EH (cell line): ENCODE results near the gene AK8.
A peak's percentile ranks its signal among the peaks of the same experiment; 100 is the strongest.

Experiments
- DNase-seq: peaks from one replicate; pipeline ENCODE4 v3.0.0-alpha.2; 2015; ENCODE audit warnings: low read depth

Gene AK8

DNA sequence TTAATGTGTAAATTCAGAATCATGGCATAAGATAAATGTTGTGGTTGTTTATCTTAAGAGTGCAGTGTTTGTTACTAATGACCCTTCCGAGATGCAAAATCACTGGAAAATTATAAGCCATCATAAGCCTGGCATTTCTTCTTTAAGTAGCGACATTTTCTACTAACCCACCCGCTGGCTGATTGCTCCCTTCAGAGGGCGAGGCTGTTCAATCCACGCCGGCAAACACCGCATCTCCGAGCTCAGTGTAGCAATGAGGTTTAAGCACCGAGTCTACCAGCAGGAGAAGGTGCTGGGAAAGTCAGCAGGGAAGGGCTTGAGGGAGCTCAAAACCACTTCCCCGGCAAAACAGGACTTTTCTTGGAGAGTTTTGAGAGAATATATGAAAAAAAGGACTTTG lies 52.7 kb downstream of the AK8 start:
- no peak for DNase-seq

DNA sequence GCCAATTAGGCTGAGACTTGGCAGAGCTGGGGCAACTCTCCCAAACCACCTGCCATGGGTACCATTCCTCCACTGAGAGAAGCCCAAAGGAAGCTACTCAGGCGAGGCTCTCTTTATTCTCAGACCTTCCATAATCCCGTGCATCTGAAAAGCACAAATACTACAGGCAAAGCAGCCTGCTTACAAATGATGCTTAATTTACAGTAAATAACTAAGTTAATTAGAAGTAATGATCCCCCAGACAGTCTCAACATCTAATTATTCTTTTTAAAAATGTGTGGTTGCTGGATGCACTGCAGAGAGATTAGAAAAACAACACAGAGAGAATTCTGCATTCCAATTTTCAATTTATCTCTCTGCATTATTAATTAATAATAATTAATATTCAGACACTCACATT lies 53.1 kb downstream of the AK8 start:
- no peak for DNase-seq

DNA sequence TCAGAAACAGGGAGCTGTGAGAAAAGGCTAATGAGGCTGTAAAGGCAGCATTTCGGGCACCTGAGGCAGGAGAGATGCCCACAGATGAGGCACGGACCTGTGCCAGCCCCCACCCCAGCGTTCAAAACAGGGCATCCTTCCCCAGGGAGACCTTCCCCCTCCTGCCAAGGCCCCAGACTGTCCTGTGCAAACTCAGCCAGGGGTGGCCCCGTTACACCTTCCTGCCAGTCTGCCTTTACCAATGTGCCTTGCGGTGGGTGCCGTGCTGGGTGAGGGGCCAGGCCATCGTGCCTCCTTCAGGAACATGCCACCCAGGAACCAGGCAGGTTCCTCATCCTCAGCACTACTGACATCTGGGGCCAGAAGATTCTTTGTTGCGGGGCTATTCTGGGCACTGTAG lies 53.9 kb downstream of the AK8 start:
- no peak for DNase-seq

DNA sequence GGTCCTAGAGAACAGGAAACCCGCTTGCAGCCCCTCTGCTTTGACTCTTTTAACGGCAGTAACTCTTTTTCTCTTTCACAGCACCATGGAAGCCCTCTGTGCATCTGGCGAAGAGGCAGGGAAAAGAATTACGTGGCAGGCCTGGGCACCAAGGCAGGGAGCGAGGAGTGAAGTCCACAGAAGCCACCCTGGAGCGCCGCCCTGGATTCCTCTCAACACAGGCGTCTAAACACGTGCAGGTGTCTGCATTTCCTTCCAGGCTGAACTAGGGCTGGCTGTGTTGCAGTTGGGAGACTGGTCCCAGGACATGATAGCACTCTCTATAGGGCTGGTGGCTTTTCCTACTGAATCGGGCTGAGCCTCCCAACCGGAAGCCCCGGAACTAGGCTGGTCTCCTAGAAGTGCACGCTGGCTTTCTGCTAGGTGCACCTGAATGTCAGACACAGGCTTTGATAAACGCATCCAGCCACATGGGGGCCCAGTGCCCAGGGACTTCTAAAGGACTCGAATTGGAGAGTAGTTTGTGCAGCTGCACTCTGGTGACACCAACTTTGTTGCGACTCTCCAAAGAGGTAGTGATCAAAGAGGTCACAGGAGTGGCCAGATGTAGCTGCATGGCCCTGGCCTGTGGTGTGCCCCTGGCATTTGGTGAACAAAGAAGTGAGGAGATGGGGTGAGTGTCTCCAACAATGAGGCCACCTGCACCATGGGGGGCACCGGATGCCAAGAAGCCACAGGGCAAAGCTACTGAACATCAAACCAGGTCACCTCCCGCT lies 54.5 kb downstream of the AK8 start:
- DNase-seq, result no peak

DNA sequence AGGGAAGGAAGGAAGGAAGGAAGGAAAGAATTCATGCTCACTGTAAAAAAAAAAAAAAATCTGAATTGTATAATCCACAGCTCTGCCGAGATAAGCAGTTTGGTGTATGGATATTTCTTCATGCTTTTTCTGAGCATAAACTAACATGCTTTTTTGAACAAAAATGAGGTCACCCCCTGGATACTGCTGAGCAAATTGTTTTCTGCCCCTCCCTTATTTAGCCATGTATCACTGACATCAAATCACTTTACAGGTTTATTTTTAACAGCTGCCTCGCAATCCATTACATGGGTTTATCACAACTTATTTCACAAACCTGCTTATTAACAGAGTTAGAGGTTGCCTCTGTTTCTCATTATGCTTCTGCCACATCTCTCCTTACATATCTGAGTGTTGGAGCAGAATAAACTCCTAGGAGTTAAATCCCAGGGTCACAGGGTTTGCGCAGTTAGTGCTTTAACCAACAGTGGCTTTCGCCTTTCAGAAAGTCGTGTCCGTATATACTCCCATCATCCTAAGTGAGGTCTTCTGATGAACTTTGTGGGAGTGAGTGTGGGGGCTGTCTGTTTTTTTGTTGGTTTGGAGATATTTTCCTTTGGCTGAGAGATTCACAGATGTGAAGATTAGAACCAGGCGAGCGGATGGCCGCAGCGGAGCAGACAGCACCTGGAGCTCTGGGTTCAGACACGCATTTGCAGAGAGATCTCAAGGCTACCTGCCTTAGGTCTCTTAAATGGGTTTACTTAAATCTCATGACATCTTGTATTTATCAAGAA lies 57.7 kb downstream of the AK8 start:
- DNase-seq, result no peak

DNA sequence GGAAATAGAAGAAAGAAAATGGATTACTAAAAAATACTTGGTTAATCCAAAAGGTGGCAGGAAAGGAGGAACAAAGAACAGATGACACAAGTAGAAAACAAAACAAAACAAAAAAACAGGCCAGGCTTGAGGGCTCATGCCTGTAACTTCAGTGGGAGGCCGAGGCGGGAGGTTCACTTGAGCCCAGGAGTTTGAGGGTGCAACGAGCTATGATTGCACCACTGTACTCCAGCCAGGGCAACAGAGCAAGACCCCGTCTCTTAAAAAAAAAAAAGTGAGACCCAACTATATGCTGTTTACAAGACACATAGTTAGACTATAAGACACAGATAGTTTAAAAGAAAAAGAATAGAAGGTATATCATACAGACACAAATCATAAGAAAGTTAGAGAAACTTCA lies 59.5 kb downstream of the AK8 start:
- DNase-seq, result no peak

DNA sequence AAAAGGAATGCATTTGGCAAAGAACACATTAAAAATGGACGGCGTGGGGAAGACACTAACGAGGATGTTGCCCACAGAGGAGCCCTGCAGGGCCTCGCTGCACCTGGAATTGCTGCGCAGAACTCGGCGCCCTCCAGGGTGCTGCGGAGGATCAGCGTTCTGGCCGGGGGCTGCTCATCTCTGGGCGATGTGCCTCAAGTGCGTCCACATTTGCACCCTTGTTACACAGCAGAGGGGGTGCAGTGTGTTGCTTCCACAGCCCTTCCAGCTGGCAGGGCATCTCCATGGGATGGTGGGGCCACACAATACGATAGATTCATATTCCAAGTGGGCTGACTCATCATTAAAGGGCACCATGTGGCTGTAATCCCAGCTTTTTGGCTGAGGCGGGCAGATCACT lies 63.1 kb downstream of the AK8 start:
- DNase-seq, result no peak

DNA sequence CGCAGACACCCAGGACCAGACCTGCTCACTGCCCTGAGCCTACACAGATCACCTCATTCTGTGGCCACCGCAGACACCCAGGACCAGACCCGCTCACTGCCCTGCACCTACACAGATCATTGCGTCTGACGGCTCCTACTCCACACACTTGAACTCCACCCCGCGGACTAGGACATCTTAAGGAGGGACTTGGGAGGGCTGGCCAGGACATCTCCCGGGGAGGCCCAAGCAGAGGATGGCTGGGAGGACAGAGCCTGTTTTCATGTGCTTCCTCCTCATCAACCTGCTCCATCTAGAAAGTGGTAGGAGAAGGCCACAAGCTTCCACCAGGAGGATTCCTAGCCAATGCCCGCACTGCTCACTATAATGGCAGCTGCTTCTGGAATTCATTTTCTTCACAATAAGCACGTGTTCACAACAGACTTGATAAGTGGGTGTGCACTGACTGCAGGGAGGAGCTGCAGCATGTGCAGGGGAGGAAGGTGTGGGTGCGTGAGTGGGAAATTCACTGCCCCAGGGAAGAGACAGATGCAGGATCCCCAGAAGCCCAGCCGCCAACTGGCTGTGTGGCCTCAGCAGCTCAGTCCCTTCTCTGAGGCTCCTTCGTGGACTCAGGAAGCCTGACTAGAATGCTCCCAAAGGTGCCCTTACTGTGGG lies 64.8 kb downstream of the AK8 start:
- no peak for DNase-seq

DNA sequence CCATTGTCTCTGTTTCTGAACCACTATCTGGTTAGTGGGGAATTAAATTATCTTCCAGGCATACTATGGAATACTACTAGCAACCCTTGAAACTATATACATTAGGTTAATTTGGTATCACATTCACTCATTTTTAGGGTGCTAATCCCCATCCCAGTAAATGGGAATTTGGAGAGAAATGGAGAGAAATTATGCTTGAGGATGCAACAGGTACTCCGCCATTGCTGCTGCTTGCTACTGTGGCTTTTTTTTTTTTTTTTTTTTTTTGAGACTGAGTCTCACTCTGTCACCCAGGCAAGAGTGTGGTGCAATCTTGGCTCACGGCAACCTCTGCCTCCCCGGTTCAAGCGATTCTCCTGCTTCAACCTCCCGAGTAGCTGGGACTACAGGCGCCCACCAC lies 66.1 kb downstream of the AK8 start:
- no peak for DNase-seq

DNA sequence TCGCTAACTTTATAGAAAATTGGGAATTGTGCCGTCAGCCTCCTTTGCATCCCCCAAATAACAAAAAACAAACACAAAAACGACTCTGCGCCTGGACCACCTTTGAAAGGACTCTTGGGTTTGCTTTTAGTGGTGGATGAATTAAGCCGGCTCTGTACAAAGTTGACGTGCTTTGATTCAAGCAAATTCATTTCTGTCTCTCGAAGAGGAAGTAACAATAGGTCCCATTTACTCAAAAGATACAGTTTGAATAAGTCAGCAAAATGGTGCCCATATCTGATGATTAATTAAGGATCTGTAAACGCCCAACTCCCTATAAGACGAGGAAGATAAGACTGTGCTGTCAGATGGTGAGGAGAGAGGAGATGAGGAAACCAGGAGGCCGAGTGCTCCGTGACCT lies 67.8 kb downstream of the AK8 start:
- DNase-seq, result no peak

DNA sequence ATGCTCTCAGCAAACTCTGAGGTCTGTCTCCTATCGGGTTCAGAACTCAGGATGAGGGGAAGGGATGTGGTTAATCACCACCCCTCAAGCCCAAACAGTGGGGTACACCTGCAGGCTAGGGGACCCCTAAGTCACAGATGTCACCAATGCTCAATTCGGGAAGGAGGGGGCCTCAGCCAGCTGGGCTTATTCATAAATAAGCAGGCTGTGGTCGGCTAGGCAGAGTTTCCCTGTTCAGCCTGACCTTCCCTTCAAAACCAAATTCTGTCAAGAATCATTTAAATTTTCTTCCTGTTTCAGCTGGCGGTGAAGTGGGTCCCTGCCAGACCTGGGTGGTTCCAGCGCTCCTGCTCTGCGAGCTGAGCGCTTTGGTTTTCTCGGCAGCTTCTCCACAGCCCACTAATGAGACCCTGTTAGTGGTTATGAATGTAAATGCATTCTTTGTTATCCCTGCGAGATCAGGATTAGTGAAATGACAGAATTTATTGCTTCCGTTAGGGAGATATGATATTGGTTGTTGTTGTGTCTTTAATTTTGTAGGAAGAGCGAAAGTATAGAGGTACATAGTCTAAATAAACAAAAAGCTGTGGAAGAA lies 68.3 kb downstream of the AK8 start:
- DNase-seq, result no peak

DNA sequence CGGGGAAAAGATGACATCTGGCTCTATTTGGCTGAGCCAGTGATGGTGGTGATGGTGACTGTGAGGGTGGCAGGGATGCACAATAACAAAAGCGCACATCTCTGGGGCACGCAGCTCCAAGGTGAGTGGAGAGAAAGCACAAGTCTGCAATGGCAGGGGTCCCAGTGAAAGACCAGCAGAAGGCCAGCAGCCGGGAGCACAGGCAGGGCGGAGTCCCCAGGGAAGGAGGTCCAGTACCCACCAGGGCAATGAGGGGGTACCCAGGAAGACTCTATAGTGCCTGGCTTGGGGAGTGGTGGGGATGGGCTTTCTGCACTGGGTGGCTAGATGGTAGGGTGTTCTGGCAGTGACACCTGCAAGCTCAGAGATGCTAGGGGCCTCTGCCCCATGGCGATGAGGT lies 69.4 kb downstream of the AK8 start:
- DNase-seq, result no peak

DNA sequence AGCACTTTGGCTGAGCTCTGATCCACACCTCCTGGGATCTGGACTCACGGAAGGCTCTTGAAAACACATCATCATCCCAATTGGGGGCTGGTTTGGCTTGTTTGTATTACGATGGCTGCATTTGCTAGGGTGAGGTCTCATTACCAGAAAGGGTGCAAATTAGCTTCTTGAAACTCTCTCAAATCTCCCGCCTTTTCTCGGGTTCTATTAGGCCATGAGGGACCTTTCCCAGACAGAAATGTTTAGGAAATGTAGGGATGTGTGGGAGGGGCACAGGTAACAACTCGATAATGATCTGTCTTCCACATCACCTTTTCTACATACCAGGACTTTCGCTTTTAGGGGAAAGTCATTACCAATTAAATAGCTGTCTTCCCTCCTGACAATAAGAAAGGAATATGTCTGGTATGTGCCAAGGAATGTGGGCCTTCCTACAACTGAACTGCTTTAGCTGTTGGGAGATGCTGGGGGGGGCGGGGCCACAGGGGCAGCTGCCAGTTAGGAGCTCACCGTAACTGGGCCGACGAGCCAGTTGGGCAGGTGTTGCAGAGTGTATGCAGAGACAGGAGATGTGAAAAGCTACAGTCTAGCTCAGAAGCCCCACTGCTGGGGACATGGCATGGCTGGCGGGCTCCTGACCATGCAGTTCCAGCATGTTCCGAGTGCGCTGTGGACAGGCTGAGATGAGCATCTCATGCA lies 71.2 kb downstream of the AK8 start:
- peak; percentile 49 for DNase-seq

DNA sequence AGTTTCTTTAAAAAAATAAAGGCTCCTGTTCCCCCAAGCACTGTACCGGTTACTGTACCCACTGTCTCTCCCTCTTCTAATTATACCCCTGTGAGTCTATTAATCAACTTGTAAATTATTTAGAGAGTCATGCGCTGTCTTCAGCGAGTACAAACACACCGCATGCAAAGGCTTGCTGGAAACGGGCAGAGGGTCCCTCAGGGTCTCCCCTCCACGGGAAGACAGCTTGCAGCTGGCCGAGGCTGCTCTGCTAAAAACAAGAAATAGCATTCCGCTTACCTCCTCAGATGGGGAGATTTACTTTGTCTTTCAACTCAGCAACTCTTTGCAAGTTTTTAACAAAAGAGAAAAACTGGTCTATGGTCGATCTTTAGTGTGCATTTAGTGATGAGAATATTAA lies 71.8 kb downstream of the AK8 start:
- no peak for DNase-seq

DNA sequence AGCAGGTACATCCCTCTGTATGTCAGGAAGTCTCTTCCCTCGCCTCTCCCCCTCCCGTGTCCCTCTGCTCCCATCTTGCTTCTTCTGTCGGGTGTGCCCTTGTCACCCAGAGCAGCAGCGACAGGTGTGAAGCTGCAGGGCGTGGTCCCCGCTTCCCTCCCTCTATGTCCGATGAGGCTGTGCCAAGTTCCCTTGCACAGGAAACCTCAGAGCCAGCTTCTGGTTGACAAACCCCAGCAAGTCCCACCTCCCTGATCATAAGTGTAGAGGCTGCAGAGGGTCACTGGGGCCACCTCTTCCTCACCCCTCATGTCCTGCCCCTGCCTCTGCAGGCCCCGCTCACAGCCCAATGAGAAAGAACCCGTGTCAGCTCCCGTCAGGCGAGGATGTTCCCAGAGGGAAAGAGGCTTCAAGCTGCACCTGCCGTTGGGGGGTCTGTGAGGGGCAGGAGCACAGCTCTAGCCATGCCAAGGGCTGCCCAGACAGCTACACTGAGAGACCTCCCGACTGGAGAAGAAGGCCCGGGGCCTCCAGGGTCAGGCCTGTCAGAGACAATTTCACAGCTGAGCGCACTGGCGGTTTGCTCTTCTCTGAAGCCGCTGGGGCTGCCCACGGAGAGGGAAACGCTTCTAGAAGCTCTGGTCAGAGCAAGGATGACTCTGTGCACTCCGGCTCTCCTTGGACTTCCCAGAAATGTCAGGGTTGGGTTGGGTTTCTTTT lies 73.3 kb downstream of the AK8 start:
- no peak for DNase-seq

DNA sequence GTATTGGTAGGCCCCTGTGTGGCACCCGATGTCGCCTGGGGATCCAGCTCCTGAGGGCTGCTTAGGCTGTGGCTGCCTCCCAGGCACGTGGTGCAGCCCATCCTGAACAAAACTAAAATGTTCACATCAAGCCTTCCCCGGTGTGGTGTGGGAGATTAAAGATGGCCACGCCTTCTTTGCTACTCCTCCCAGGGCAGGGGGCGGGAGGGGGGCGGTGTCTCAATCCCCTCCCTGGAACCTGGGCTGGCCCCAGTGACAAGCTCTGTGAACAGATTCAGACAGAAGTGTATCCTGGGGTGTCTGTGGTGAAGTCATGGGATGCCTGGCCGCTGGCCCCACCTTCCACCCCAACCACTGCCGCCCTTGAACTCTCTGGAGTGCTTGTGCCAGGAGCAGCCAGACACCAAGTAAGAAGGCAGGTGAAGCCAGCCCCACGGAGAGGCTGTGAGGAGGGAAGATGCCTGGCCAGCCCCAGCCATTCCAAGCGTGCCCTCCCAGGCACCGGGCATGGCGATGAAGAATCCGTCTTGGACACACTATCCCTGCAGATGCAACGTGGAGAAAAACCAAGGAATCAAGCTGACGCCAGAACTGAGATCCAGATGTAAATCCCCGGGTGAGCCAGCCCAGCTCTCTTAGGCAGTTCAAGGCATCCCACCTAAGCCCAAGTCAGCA lies 75.8 kb downstream of the AK8 start:
- DNase-seq, result no peak

DNA sequence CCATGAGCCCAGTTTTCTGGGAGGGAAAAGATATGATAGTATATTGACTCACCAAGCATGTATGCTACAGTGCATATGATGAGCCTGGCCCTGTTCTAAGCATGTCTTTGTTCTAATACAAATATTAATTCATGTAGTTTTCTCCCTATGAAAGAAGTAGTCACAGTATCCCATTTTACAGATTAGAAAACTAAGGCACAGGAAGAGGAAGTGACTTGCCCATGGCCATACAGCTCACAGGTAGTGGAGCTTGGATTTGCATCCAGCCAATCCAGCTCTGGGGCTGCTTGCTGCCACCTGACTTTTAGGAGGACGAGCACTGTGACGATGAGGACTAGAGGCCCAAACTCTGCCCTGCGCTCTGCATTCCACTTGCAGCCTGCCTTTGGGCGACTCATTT lies 76.4 kb downstream of the AK8 start:
- no peak for DNase-seq

DNA sequence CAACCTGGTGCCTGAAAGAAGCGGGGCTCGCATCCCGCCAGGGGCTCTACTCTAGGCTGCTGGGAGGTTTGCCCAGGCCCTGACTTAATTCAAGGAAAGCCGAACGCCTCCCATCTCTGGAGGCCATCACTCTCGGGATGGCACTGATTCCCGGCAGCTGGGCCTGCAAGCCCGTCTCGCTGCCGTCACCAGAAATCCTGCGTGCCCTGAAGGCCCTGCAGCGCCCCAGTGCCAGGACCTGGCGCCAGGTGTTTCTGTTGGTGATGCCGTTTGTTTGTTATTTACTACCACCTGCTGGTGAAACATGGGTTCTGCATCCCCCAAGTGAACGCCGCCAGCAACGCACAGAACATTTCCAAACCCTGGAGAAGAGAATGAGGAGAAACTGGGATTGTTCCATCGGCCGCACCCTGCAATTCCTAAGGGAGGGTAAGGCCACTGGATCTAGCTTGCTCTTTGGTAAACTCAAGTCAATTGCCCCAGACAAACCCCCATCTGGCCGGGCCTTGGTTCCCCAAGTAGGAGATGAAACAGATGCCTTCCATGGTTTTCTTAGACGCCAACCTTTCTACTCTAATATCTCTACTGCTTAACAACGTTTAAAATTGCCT lies 77.9 kb downstream of the AK8 start:
- peak; percentile 78 for DNase-seq

DNA sequence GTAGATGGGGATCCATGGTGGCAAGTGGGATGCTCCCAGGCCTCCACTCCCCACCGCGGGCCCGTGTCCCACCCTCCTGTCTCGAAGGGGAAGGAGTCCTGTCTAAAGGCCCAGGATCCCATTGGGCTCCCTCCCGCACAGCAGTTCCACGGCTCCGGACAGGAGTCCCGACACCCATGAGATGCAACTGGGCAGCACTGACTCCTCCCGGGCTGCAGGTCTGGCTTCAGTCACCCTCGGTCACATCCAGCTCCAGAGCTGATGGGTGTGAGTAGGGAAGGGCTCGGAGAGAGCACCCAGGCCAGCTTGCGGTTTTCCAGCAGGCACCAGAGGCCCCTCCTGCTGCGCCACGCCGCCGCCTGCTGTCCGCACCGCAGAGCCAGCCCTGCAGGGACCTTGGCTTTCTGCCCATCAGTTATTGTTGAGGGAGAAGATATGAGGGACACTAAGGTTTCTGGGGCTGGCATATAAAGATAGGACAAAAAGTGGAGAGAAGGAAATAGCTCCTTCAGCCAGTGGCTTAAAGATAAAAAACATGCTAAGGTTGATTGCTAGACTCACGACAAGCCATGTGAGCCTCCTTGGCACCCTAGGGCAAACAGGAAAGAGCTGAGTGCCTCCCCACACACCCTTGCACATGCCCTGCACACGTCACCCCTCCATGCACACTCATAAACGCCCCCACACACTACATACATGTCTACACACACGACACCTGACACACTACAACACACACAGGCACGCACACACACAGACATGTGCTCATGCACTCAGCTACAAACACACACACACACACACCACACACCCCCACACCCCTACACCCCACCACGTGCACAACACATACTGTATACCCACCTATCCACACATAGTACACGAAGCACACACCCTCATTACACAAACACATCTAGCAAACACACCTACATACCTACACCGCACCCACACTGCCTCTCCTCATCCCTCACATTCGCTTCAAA lies 79.0 kb downstream of the AK8 start:
- DNase-seq, result peak; percentile 39
